KMS-11 (cell line): ENCODE data around the gene CCL22.

Experiments used
- H2AFZ ChIP-seq: fragments of 200-600 bp; sonication (generic); 2 replicates; pipeline ENCODE4 v1.6.1; 2016; ENCODE audit warnings: antibody characterized with exemption, mixed run types, low read depth
- H3K27ac ChIP-seq: fragments of 200-600 bp; sonication (generic); 2 replicates; pipeline ENCODE4 v1.6.1; 2016; ENCODE audit warnings: mild to moderate bottlenecking, mixed run types
- H3K27me3 ChIP-seq: fragments of 200-600 bp; sonication (generic); 2 replicates; pipeline ENCODE4 v1.6.1; 2017; ENCODE audit warnings: mild to moderate bottlenecking, low read depth, mixed run types, moderate library complexity; ENCODE audit not compliant: insufficient read depth
- H3K36me3 ChIP-seq: fragments of 200-600 bp; sonication (generic); 2 replicates; pipeline ENCODE4 v1.6.1; 2017; ENCODE audit warnings: mild to moderate bottlenecking, mixed run types; ENCODE audit not compliant: insufficient read depth
- H3K4me1 ChIP-seq: fragments of 200-600 bp; sonication (generic); 2 replicates; pipeline ENCODE4 v1.6.1; 2016; ENCODE audit warnings: mild to moderate bottlenecking, low read depth, mixed run types; ENCODE audit not compliant: poor library complexity, severe bottlenecking
- H3K4me2 ChIP-seq: fragments of 200-600 bp; sonication (generic); 2 replicates; pipeline ENCODE4 v1.7.0; 2016; ENCODE audit warnings: mild to moderate bottlenecking, mixed run types
- H3K4me3 ChIP-seq: fragments of 200-600 bp; sonication (generic); IDR thresholded peaks from 2 replicates; pipeline ENCODE4 v1.6.1; 2017; ENCODE audit warnings: low read depth, low read length, mixed read lengths; ENCODE audit not compliant: insufficient read depth
- H3K79me2 ChIP-seq: fragments of 200-600 bp; sonication (generic); 2 replicates; pipeline ENCODE4 v1.6.1; 2016; ENCODE audit warnings: low read depth, mixed run types; ENCODE audit not compliant: insufficient read depth
- H3K9ac ChIP-seq: fragments of 200-600 bp; sonication (generic); 2 replicates; pipeline ENCODE4 v1.6.1; 2016; ENCODE audit warnings: mild to moderate bottlenecking, mixed run types
- H4K20me1 ChIP-seq: fragments of 200-600 bp; sonication (generic); 2 replicates; pipeline ENCODE4 v1.6.1; 2016; ENCODE audit warnings: mild to moderate bottlenecking, mixed run types; ENCODE audit not compliant: insufficient read depth
- TF ChIP-seq, protein P1 (sequence below): fragments of 200-600 bp; sonication (generic); conservative IDR thresholded peaks from 2 replicates; pipeline ENCODE4 v1.6.1; 2017; ENCODE audit warnings: low read depth, mild to moderate bottlenecking, antibody characterized with exemption, low read length, moderate library complexity, mixed read lengths

Gene CCL22

DNA sequence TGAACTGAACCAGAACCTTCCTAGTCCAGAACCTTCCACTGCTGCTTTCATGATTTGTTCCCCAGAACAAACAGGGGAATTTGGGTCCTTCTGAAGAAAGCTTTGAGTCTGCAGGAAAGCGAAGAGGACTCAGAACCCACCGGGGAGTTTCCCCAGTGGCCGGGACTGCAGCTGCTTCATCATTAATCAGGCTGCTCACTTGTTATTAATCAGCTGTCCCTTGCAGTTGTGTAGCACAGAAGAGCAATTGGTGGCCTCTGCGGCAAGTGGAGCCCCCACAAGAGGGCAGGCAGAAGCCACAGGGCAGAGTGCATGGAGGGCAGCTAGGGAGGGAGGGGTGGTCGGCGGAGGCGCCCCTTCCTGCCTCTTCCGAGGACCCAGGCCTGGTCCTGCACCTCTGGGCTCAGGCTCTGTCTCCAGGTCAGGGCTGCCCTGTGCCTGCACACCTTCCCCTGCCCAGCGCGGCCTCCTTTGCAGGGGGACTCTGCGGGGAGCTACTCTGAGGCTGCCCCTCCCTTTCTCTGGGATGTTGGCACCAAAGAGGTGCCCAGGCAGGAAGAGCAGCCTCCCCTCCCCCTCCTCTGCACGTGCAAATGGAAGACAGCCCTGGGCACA, 52.9 kb downstream of the CCL22 start:
- no peak overlapping the region for H3K27ac ChIP-seq
- no peaks in the 10 kb centered on the region for H3K79me2 ChIP-seq
- no peaks in the 10 kb centered on the region for H3K4me1 ChIP-seq
- H3K4me3 ChIP-seq = no peak overlapping the region
- TF ChIP-seq, protein P1, sequence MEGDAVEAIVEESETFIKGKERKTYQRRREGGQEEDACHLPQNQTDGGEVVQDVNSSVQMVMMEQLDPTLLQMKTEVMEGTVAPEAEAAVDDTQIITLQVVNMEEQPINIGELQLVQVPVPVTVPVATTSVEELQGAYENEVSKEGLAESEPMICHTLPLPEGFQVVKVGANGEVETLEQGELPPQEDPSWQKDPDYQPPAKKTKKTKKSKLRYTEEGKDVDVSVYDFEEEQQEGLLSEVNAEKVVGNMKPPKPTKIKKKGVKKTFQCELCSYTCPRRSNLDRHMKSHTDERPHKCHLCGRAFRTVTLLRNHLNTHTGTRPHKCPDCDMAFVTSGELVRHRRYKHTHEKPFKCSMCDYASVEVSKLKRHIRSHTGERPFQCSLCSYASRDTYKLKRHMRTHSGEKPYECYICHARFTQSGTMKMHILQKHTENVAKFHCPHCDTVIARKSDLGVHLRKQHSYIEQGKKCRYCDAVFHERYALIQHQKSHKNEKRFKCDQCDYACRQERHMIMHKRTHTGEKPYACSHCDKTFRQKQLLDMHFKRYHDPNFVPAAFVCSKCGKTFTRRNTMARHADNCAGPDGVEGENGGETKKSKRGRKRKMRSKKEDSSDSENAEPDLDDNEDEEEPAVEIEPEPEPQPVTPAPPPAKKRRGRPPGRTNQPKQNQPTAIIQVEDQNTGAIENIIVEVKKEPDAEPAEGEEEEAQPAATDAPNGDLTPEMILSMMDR = no peak
- no peaks in the 10 kb centered on the region for H4K20me1 ChIP-seq
- H2AFZ ChIP-seq = no peak overlapping the region
- no peaks in the 10 kb centered on the region for H3K36me3 ChIP-seq
- H3K9ac ChIP-seq = no peak overlapping the region
- H3K27me3 ChIP-seq = no peaks in the 10 kb centered on the region; the same call in 1 of the 2 replicates
- H3K4me2 ChIP-seq = no peak overlapping the region

DNA sequence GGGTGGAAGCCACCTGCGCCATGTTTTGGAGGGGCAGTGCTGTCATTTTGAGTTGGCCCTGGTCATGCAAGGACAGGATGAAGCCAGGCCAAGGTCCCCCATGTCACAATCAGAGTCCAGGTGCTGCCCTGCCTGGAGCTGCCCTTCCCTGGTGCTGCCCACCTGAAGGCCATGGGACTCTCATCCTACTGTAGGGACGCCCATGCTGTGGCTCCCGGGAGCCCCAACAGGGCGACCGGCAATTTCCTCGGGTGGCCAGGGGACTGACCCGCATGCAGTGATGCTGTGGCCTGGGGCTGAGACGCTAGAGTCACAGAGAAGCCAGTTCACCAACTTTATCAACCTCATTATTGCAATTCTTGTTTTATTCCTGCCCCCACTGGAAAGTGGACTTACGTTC, 54.0 kb downstream of the CCL22 start:
- no peak overlapping the region for H2AFZ ChIP-seq
- H3K27ac ChIP-seq = no peak overlapping the region
- H3K4me3 ChIP-seq = no peak overlapping the region
- no peaks in the 10 kb centered on the region; the same call in 1 of the 2 replicates for H3K27me3 ChIP-seq
- no peaks in the 10 kb centered on the region for H4K20me1 ChIP-seq
- H3K4me1 ChIP-seq = no peaks in the 10 kb centered on the region
- TF ChIP-seq, protein P1 = no peak
- H3K9ac ChIP-seq = no peak overlapping the region
- no peaks in the 10 kb centered on the region for H3K79me2 ChIP-seq
- H3K36me3 ChIP-seq = no peaks in the 10 kb centered on the region
- no peak overlapping the region for H3K4me2 ChIP-seq

DNA sequence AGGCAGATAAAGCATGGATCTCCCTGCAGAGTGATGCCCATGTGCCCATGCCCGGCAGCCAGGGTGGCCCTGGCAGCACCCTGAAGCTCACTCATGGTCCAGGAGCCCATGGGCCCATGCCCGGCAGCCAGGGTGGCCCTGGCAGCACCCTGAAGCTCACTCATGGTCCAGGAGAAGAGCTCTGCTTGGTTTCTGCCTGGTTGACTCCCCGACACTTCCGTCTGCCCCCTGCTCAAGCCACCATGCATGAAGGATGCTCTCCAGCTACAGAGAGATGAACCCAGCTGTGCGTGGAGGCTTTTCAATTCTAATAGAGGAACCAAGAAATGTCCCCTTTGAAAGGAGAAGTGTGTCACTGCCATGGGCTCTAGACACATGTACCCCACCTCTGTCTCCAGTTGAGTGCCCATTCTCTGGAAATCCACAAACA, 54.7 kb downstream of the CCL22 start:
- Histone ChIP-seq H3K9ac (no peak overlapping the region), H3K4me3 (no peak overlapping the region), H3K4me2 (no peak overlapping the region), H3K27ac (no peak overlapping the region), H4K20me1 (no peaks in the 10 kb centered on the region), H3K79me2 (no peaks in the 10 kb centered on the region), H2AFZ (no peak overlapping the region), H3K36me3 (no peaks in the 10 kb centered on the region), H3K27me3 (no peaks in the 10 kb centered on the region; the same call in 1 of the 2 replicates), H3K4me1 (peaks cover 2% of the 10 kb centered on the region)
- TF ChIP-seq, protein P1 = no peak

DNA sequence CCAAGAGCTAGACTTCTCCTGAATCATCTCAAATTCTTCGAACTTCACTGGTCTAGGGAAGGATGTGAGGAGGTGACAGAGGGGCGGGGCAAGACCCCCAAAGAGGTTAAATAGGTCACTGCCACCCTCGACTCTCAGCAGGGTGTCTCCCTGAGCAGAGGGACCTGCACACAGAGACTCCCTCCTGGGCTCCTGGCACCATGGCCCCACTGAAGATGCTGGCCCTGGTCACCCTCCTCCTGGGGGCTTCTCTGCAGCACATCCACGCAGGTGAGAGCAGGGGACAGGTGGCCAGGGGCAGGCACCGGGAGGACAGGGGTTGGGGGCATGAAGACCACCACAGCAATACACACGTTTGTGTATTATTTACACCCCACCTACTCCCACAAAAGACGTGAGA, 55.1 kb downstream of the CCL22 start:
- Histone ChIP-seq H3K79me2 (no peaks in the 10 kb centered on the region), H2AFZ (no peak overlapping the region), H4K20me1 (no peaks in the 10 kb centered on the region), H3K9ac (no peak overlapping the region), H3K36me3 (no peaks in the 10 kb centered on the region), H3K27ac (no peak overlapping the region), H3K4me3 (no peak overlapping the region), H3K4me2 (no peak overlapping the region), H3K27me3 (no peaks in the 10 kb centered on the region; the same call in 1 of the 2 replicates), H3K4me1 (peaks cover 6% of the 10 kb centered on the region)
- TF ChIP-seq, protein P1 = no peak
